ENCODE results near the gene PARD3B. TPM values are rescaled to one million over a fixed set of nuclear protein-coding genes. Genes with fewer than 3 reads are reported as not detected.

Gene PARD3B
- total RNA-seq, 1 experiment from 2014 or later = 6.4 TPM

DNA sequence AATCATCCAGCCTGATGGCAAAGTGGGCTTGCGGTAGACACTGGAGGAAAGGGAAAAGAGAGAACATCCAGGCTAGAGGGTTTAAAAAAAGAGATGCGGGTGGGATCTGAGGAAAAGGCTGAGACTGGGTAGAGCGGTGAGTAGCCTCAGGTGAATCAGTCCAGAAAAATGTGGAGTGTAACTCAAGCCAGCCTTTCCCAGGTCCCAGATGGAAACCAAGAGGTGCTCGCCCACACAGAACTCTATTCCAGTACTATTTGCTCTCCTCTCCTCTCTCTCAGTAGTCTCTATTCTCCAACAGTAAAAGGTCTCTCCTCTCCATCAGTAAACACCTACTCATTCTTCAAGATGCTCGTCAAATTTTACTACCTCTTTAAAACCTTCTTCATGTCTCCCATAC is 1098.7 kb downstream of the PARD3B start:
- peaks cover 51 to 54% of the 10 kb centered on the region in 2 experiments for H3K4me1 Mint-ChIP-seq
- Histone ChIP-seq H2BK120ac (ENCODE audit: low read depth, low read length, poor library complexity, severe bottlenecking) (no peak overlapping the region), H3K4me1 (ENCODE audit: insufficient read depth, low read length) (peaks cover 3% of the 10 kb centered on the region; the same call in 1 of the 2 replicates), H3K9ac (ENCODE audit: extremely low read depth, insufficient read length, low read length) (no peak overlapping the region), H3K27ac (ENCODE audit: insufficient read length, low read depth, low read length) (no peak overlapping the region), H2AK5ac (ENCODE audit: insufficient read length, low read length) (no peak overlapping the region), H3K4me2 (ENCODE audit: insufficient read depth, insufficient read length, low read length) (no peak overlapping the region), H2BK15ac (ENCODE audit: low read depth, low read length) (no peak overlapping the region), H2BK20ac (ENCODE audit: low read depth, low read length, poor library complexity, severe bottlenecking) (no peak overlapping the region), H3K23ac (ENCODE audit: insufficient read length, low read depth, low read length) (no peak overlapping the region), H3K23me2 (ENCODE audit: insufficient read length, low read depth, low read length, poor library complexity, severe bottlenecking) (no peaks in the 10 kb centered on the region), H3K14ac (ENCODE audit: insufficient read depth, low read length) (no peak overlapping the region), H4K20me1 (ENCODE audit: control insufficient read depth, insufficient read depth, insufficient read length) (no peaks in the 10 kb centered on the region), H2BK5ac (ENCODE audit: insufficient read length, low read length) (no peak overlapping the region), H3K56ac (ENCODE audit: insufficient read length, low read depth, low read length) (no peak overlapping the region), H3K9me3 (ENCODE audit: control insufficient read depth, low read depth, low read length) (no peaks in the 10 kb centered on the region), H3K18ac (ENCODE audit: insufficient read length, low read depth, low read length) (no peak overlapping the region), H4K91ac (ENCODE audit: insufficient read length, low read depth, low read length) (no peak overlapping the region), H2BK12ac (ENCODE audit: insufficient read length, low read depth, low read length) (no peak overlapping the region), H4K8ac (replicated peaks; ENCODE audit: insufficient read length, low read depth, low read length) (no peak overlapping the region), H3K27me3 (ENCODE audit: insufficient read depth, low read length) (no peaks in the 10 kb centered on the region), H3K79me2 (ENCODE audit: insufficient read depth, low read length) (no peaks in the 10 kb centered on the region), H3T11ph (ENCODE audit: low read length) (no peak overlapping the region), H3K4ac (ENCODE audit: low read depth, low read length) (no peak overlapping the region), H3K79me1 (ENCODE audit: insufficient read depth, low read depth, low read length, poor library complexity, severe bottlenecking) (no peaks in the 10 kb centered on the region), H2AFZ (ENCODE audit: low read length) (no peak overlapping the region), H4K5ac (ENCODE audit: insufficient read length, low read depth, low read length) (no peak overlapping the region)
- H3K27me3 Mint-ChIP-seq (ENCODE audit: low read depth) = no peaks in the 10 kb centered on the region
- H3K27ac Mint-ChIP-seq = no peak overlapping the region
- no peak overlapping the region for H3K4me3 Mint-ChIP-seq
- no CpG with 5 or more reads among the region's 5 CpGs for WGBS (ENCODE audit: extremely low coverage, insufficient read length, low lambda C conversion rate)
- H3K9me3 Mint-ChIP-seq = peaks cover 2 to 4% of the 10 kb centered on the region in 2 experiments; a peak in 4 of 5 replicates
- DNase-seq = no peak
- TF ChIP-seq, protein P1, sequence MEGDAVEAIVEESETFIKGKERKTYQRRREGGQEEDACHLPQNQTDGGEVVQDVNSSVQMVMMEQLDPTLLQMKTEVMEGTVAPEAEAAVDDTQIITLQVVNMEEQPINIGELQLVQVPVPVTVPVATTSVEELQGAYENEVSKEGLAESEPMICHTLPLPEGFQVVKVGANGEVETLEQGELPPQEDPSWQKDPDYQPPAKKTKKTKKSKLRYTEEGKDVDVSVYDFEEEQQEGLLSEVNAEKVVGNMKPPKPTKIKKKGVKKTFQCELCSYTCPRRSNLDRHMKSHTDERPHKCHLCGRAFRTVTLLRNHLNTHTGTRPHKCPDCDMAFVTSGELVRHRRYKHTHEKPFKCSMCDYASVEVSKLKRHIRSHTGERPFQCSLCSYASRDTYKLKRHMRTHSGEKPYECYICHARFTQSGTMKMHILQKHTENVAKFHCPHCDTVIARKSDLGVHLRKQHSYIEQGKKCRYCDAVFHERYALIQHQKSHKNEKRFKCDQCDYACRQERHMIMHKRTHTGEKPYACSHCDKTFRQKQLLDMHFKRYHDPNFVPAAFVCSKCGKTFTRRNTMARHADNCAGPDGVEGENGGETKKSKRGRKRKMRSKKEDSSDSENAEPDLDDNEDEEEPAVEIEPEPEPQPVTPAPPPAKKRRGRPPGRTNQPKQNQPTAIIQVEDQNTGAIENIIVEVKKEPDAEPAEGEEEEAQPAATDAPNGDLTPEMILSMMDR (conservative IDR thresholded peaks at IDR 0.05) = no peak
- H3K36me3 Mint-ChIP-seq (ENCODE audit: insufficient read depth in 1 of 3, low read depth in 3 of 3) = peaks cover 2 to 12% (median 2%) of the 10 kb centered on the region in 3 experiments; a peak in 5 of 7 replicates

All from H9 (cell line).